Loucy (cell line): ENCODE results near the gene FYN.

ENCODE experiments used
- H2AFZ ChIP-seq: fragments of 200-600 bp; sonication (generic); 2 replicates; pipeline ENCODE4 v1.6.0; 2016; ENCODE audit warnings: antibody characterized with exemption, mild to moderate bottlenecking, low read length, moderate library complexity
- H3F3A ChIP-seq: fragments of 200-600 bp; 2 replicates; pipeline ENCODE4 v1.6.0; 2016; ENCODE audit warnings: antibody characterized with exemption, low read depth, mild to moderate bottlenecking
- H3K27me3 ChIP-seq: fragments of 200-600 bp; sonication (generic); 2 replicates; pipeline ENCODE4 v1.6.1; 2014; ENCODE audit warnings: low read length, mild to moderate bottlenecking; ENCODE audit not compliant: insufficient read depth, poor library complexity, severe bottlenecking
- H3K36me3 ChIP-seq: fragments of 200-600 bp; sonication (generic); 2 replicates; pipeline ENCODE4 v1.6.1; 2016; ENCODE audit warnings: low read length; ENCODE audit not compliant: insufficient read depth
- H3K4me1 ChIP-seq: fragments of 200-600 bp; sonication (generic); 2 replicates; pipeline ENCODE4 v1.5.1; 2014; ENCODE audit warnings: low read length, mild to moderate bottlenecking; ENCODE audit not compliant: insufficient read depth, poor library complexity, severe bottlenecking
- H3K4me2 ChIP-seq: fragments of 200-600 bp; sonication (generic); 2 replicates; pipeline ENCODE4 v1.6.0; 2014; ENCODE audit warnings: antibody characterized with exemption, low read length, low read depth, mild to moderate bottlenecking; ENCODE audit not compliant: poor library complexity, severe bottlenecking
- H3K4me3 ChIP-seq: fragments of 200-600 bp; sonication (generic); 2 replicates; pipeline ENCODE4 v1.5.1; 2014; ENCODE audit warnings: low read length, mild to moderate bottlenecking, mixed read lengths; ENCODE audit not compliant: poor library complexity, severe bottlenecking
- H3K79me2 ChIP-seq: fragments of 200-600 bp; sonication (generic); 2 replicates; pipeline ENCODE4 v1.6.1; 2014; ENCODE audit warnings: low read length; ENCODE audit not compliant: insufficient read depth
- H3K9ac ChIP-seq: fragments of 200-600 bp; sonication (generic); 2 replicates; pipeline ENCODE4 v1.6.0; 2014; ENCODE audit warnings: mild to moderate bottlenecking, low read depth, low read length, moderate library complexity; ENCODE audit not compliant: poor library complexity, severe bottlenecking
- H3K9me2 ChIP-seq: fragments of 200-600 bp; sonication (generic); replicated peaks from 2 replicates; pipeline ENCODE4 v1.6.1; 2016; ENCODE audit warnings: low read depth, low read length, mixed read lengths
- H3K9me3 ChIP-seq: fragments of 200-600 bp; sonication (generic); 2 replicates; pipeline ENCODE4 v1.6.1; 2014; ENCODE audit warnings: mild to moderate bottlenecking, antibody characterized with exemption, low read length, low read depth; ENCODE audit not compliant: insufficient read depth
- H4K20me1 ChIP-seq: fragments of 200-600 bp; sonication (generic); 2 replicates; pipeline ENCODE4 v1.6.0; 2014; ENCODE audit warnings: antibody characterized with exemption, low read length, mild to moderate bottlenecking; ENCODE audit not compliant: insufficient read depth, poor library complexity, severe bottlenecking
- EZH2phosphoT487 ChIP-seq: fragments of 200-600 bp; IDR thresholded peaks from 2 replicates; pipeline ENCODE4 v1.6.1; 2018; ENCODE audit warnings: antibody characterized with exemption, mild to moderate bottlenecking, moderate library complexity, borderline replicate concordance
- TF ChIP-seq, protein P1 (sequence below): fragments of 200-600 bp; sonication (generic); conservative IDR thresholded peaks from 2 replicates; pipeline ENCODE4 v1.5.1; 2014; ENCODE audit warnings: mild to moderate bottlenecking, antibody characterized with exemption, low read length

FYN gene

DNA sequence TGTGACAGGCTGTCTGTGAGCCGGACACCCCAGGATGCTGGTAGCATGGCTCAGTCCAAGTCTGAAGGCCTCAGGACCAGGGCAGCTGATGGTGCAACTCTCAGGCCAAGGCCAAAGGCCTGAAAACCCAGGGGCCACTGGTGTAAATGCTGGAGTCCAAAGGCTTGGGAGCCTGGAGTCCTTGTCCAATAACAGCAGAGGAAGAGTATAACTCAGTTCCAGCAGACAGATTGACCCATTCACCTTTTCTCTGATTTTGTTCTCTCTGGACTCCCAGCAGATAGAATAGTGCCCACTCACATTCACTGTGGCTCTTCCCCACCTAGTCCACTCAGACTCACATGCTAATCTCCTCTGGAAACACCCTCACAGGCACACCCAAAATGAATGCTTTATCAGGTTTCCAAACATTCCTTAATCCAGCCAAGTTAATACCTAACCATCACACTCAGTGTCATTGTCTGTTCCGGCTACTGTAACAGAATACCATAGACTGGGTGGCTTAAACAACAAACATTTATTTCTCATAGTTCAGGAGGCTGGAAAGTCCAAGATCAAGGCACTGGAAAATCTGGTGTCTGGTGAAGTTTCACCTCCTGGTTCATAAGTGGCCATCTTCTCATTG is 262.6 kb downstream of the FYN start:
- H4K20me1 ChIP-seq, result no peaks in the 10 kb centered on the region
- no peaks in the 10 kb centered on the region for H3K9me3 ChIP-seq
- H3K27me3 ChIP-seq, result no peaks in the 10 kb centered on the region
- no peak overlapping the region for H3K9ac ChIP-seq
- no peak for TF ChIP-seq EZH2phosphoT487
- TF ChIP-seq, protein P1, sequence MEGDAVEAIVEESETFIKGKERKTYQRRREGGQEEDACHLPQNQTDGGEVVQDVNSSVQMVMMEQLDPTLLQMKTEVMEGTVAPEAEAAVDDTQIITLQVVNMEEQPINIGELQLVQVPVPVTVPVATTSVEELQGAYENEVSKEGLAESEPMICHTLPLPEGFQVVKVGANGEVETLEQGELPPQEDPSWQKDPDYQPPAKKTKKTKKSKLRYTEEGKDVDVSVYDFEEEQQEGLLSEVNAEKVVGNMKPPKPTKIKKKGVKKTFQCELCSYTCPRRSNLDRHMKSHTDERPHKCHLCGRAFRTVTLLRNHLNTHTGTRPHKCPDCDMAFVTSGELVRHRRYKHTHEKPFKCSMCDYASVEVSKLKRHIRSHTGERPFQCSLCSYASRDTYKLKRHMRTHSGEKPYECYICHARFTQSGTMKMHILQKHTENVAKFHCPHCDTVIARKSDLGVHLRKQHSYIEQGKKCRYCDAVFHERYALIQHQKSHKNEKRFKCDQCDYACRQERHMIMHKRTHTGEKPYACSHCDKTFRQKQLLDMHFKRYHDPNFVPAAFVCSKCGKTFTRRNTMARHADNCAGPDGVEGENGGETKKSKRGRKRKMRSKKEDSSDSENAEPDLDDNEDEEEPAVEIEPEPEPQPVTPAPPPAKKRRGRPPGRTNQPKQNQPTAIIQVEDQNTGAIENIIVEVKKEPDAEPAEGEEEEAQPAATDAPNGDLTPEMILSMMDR, result no peak
- no peak overlapping the region for H3K4me2 ChIP-seq
- H2AFZ ChIP-seq, result no peak overlapping the region
- no peaks in the 10 kb centered on the region for H3K36me3 ChIP-seq
- H3K4me3 ChIP-seq, result no peak overlapping the region
- peaks cover 8% of the 10 kb centered on the region for H3K4me1 ChIP-seq
- H3K9me2 ChIP-seq, result no peaks in the 10 kb centered on the region
- no peaks in the 10 kb centered on the region for H3F3A ChIP-seq
- no peaks in the 10 kb centered on the region for H3K79me2 ChIP-seq
